Femur (tissue), 1 donor: Measurements from ENCODE around the gene SNX24.
"Not testable (repeated sequence)": the region's sequence is repeated elsewhere in the genome, so short reads cannot be mapped to it uniquely, and the experiment has no call there.

Source experiments
- DNase-seq: peaks from one replicate; pipeline ENCODE4 v3.0.0-alpha.2; 2017

SNX24 gene

GRCh38 chr5:122874179-122874875, 28.9 kb downstream of the SNX24 start:
- DNase-seq: no peak

- no peak for DNase-seq
Observed at GRCh38 chr5:122877518-122877917, 32.1 kb downstream of the SNX24 start.

GRCh38 chr5:122879076-122879475, 33.7 kb downstream of the SNX24 start:
- no peak for DNase-seq

- DNase-seq: no peak
Observed at GRCh38 chr5:122880170-122880689, 34.8 kb downstream of the SNX24 start.

GRCh38 chr5:122880749-122881148, 35.3 kb downstream of the SNX24 start:
- no peak for DNase-seq

GRCh38 chr5:122882831-122883230, 37.4 kb downstream of the SNX24 start:
- no peak for DNase-seq

GRCh38 chr5:122885045-122885517, 39.7 kb downstream of the SNX24 start:
- DNase-seq: no peak

- DNase-seq: no peak
Observed at GRCh38 chr5:122885891-122886290, 40.5 kb downstream of the SNX24 start.

GRCh38 chr5:122895141-122895540, 49.7 kb downstream of the SNX24 start:
- DNase-seq: no peak

GRCh38 chr5:122896598-122897282, 51.3 kb downstream of the SNX24 start:
- DNase-seq: no peak

- no peak for DNase-seq
Observed at GRCh38 chr5:122897283-122897602, 51.8 kb downstream of the SNX24 start.

- no peak for DNase-seq
Observed at GRCh38 chr5:122901346-122901745, 55.9 kb downstream of the SNX24 start.

- DNase-seq: no peak
Observed at GRCh38 chr5:122902263-122902662, 56.9 kb downstream of the SNX24 start.

GRCh38 chr5:122906768-122907167, 61.4 kb downstream of the SNX24 start:
- no peak for DNase-seq

- no peak for DNase-seq
Observed at GRCh38 chr5:122907276-122907675, 61.9 kb downstream of the SNX24 start.

- DNase-seq: no peak
Observed at GRCh38 chr5:122908108-122908507, 62.7 kb downstream of the SNX24 start.

GRCh38 chr5:122908662-122909061, 63.2 kb downstream of the SNX24 start:
- DNase-seq: no peak

- DNase-seq: no peak
Observed at GRCh38 chr5:122909470-122910100, 64.2 kb downstream of the SNX24 start.

- DNase-seq: not testable (repeated sequence)
Observed at GRCh38 chr5:122913436-122913835, 68.0 kb downstream of the SNX24 start.

GRCh38 chr5:122915717-122916461, 70.5 kb downstream of the SNX24 start:
- no peak for DNase-seq

GRCh38 chr5:122916490-122916889, 71.1 kb downstream of the SNX24 start:
- no peak for DNase-seq

- no peak for DNase-seq
Observed at GRCh38 chr5:122919969-122920368, 74.6 kb downstream of the SNX24 start.

- DNase-seq: no peak
Observed at GRCh38 chr5:122921826-122922225, 76.4 kb downstream of the SNX24 start.
